H1 (cell line): ENCODE measurements around the gene RUNX1. TPM values are rescaled to one million over a fixed set of nuclear protein-coding genes. Genes with fewer than 3 reads are reported as not detected.

Experiments used
- CTCF ChIA-PET: fragments of 300-600 bp; sonication (Branson Sonifier 250); formaldehyde crosslinking; loops from one replicate; lab custom pipeline; 2021; ENCODE audit not compliant: partially characterized antibody; lab: Charles Lee
- POLR2A ChIA-PET: fragments of 300-600 bp; sonication (Branson Sonifier 250); formaldehyde crosslinking; loops from one replicate; lab custom pipeline; 2021; ENCODE audit warnings: inconsistent platforms; ENCODE audit not compliant: partially characterized antibody; lab: Charles Lee
- DNase-seq, 2 experiments: peaks; one replicate each; pipeline versions ENCODE4 v3.0.0 to v3.0.0-alpha.2; 2010 to 2022; ENCODE audit warnings: low spot score in 2 of 2, low read depth in 1 of 2, mixed read lengths in 1 of 2
- FAIRE-seq: peaks from 2 replicates; lab custom pipeline; 2011; peaks lifted over from hg19 to GRCh38; lab: Jason Lieb, UNC
- H2AFZ ChIP-seq: 2 replicates; pipeline ENCODE4 v1.8.1; 2012; ENCODE audit warnings: low read length, inconsistent platforms
- H2AK5ac ChIP-seq: 2 replicates; pipeline ENCODE4 v1.6.1; 2013; ENCODE audit warnings: low read depth, low read length
- H2BK120ac ChIP-seq: replicated peaks from 2 replicates; pipeline ENCODE3; 2013; ENCODE audit warnings: low read depth, low read length, inconsistent platforms
- H2BK12ac ChIP-seq: 2 replicates; pipeline ENCODE4 v1.6.1; 2013; ENCODE audit warnings: low read depth, low read length
- H2BK15ac ChIP-seq: 2 replicates; pipeline ENCODE4 v1.6.1; 2013; ENCODE audit warnings: low read length
- H2BK20ac ChIP-seq: 2 replicates; pipeline ENCODE4 v1.6.1; 2013; ENCODE audit warnings: low read length
- H2BK5ac ChIP-seq: 2 replicates; pipeline ENCODE4 v1.6.1; 2013; ENCODE audit warnings: low read depth, low read length
- H3K14ac ChIP-seq: 2 replicates; pipeline ENCODE4 v1.6.1; 2013; ENCODE audit warnings: inconsistent platforms; ENCODE audit not compliant: insufficient read length
- H3K18ac ChIP-seq: 2 replicates; pipeline ENCODE4 v1.6.1; 2013; ENCODE audit warnings: low read length; ENCODE audit errors: extremely low read depth
- H3K23ac ChIP-seq: 2 replicates; pipeline ENCODE4 v1.6.1; 2013; ENCODE audit warnings: inconsistent platforms; ENCODE audit not compliant: insufficient read length
- H3K23me2 ChIP-seq: 2 replicates; pipeline ENCODE4 v1.6.1; 2013; ENCODE audit warnings: low read depth, low read length
- H3K27ac ChIP-seq: 2 replicates; pipeline ENCODE4 v1.6.1; 2011; ENCODE audit warnings: low read depth, low read length, inconsistent platforms
- H3K27me3 ChIP-seq, 4 experiments: replicated peaks in 1 of 4; 1 replicate in 1 of 4; 2 replicates in 3 of 4; pipeline versions ENCODE4 v1.6.1 to v1.8.1; 2011 to 2013; ENCODE audit warnings: low read length in 3 of 4, mild to moderate bottlenecking in 3 of 4, inconsistent platforms in 2 of 4, mixed read lengths in 2 of 4, moderate library complexity in 1 of 4; ENCODE audit not compliant: control insufficient read depth in 3 of 4, insufficient read depth in 3 of 4; ENCODE audit errors: extremely low read depth in 1 of 4
- H3K36me3 ChIP-seq, 4 experiments: 2 replicates each; pipeline versions ENCODE4 v1.6.1 to v1.8.1; 2011 to 2013; ENCODE audit warnings: mild to moderate bottlenecking in 4 of 4, low read length in 3 of 4, moderate library complexity in 2 of 4, control low read depth in 1 of 4, inconsistent platforms in 1 of 4; ENCODE audit not compliant: insufficient read depth in 4 of 4, control insufficient read depth in 2 of 4
- H3K4ac ChIP-seq: replicated peaks from 2 replicates; pipeline ENCODE3; 2013; ENCODE audit warnings: low read length, low read depth, mixed read lengths, inconsistent platforms; ENCODE audit not compliant: insufficient read length
- H3K4me1 ChIP-seq, 4 experiments: replicated peaks in 1 of 4; 1 replicate in 1 of 4; 2 replicates in 3 of 4; pipeline versions ENCODE4 v1.6.1 to v1.8.1; 2011 to 2013; ENCODE audit warnings: low read length in 3 of 4, inconsistent platforms in 2 of 4, mixed read lengths in 1 of 4; ENCODE audit not compliant: insufficient read depth in 4 of 4, control insufficient read depth in 3 of 4
- H3K4me2 ChIP-seq, 2 experiments: 2 replicates each; pipeline versions ENCODE4 v1.6.1 to v1.8.1; 2011 to 2013; ENCODE audit warnings: low read depth in 2 of 2, low read length in 2 of 2, control low read depth in 1 of 2, inconsistent platforms in 1 of 2, mild to moderate bottlenecking in 1 of 2; ENCODE audit not compliant: insufficient read depth in 1 of 2
- H3K4me3 ChIP-seq, 4 experiments: fragments of 200-600, 300-600 bp in 1 of 4; sonication (generic), shearing (Covaris generic), sonication (Bioruptor Twin) in 1 of 4; 2 replicates each; pipeline versions ENCODE4 v1.5.1 to v1.8.1; 2011 to 2016; ENCODE audit warnings: low read length in 4 of 4, low read depth in 3 of 4, control low read depth in 2 of 4, inconsistent platforms in 2 of 4, mild to moderate bottlenecking in 2 of 4, mixed read lengths in 1 of 4, moderate library complexity in 1 of 4; ENCODE audit not compliant: insufficient read depth in 2 of 4; ENCODE audit errors: extremely low read depth in 1 of 4
- H3K56ac ChIP-seq: replicated peaks from 2 replicates; pipeline ENCODE3; 2013; ENCODE audit warnings: low read depth, mild to moderate bottlenecking, mixed read lengths, low read length, inconsistent platforms; ENCODE audit not compliant: insufficient read length
- H3K79me1 ChIP-seq: 2 replicates; pipeline ENCODE4 v1.6.1; 2013; ENCODE audit warnings: low read depth, low read length, control low read depth
- H3K79me2 ChIP-seq, 2 experiments: 2 replicates each; pipeline versions ENCODE4 v1.6.1 to v1.8.1; 2012 to 2013; ENCODE audit warnings: low read length in 2 of 2, mild to moderate bottlenecking in 2 of 2, inconsistent platforms in 1 of 2; ENCODE audit not compliant: insufficient read depth in 2 of 2, control insufficient read depth in 1 of 2
- H3K9ac ChIP-seq, 4 experiments: replicated peaks in 1 of 4; 1 replicate in 1 of 4; 2 replicates in 3 of 4; pipeline versions ENCODE4 v1.6.1 to v1.8.1; 2011 to 2013; ENCODE audit warnings: low read depth in 3 of 4, low read length in 3 of 4, control low read depth in 2 of 4, mild to moderate bottlenecking in 2 of 4, moderate library complexity in 2 of 4, inconsistent platforms in 1 of 4; ENCODE audit errors: extremely low read depth in 1 of 4
- H3K9me3 ChIP-seq, 2 experiments: 2 replicates each; pipeline versions ENCODE4 v1.6.1 to v1.8.1; 2012 to 2013; ENCODE audit warnings: mild to moderate bottlenecking in 2 of 2, moderate library complexity in 2 of 2, control low read depth in 1 of 2, inconsistent platforms in 1 of 2, low read depth in 1 of 2, low read length in 1 of 2, mixed read lengths in 1 of 2; ENCODE audit not compliant: insufficient read depth in 2 of 2
- H4K20me1 ChIP-seq, 2 experiments: replicated peaks in 1 of 2; 2 replicates each; pipeline versions ENCODE3 to v1.8.1; 2011 to 2013; ENCODE audit warnings: inconsistent platforms in 2 of 2, low read length in 2 of 2, mild to moderate bottlenecking in 1 of 2; ENCODE audit not compliant: insufficient read depth in 2 of 2, control insufficient read depth in 1 of 2
- H4K5ac ChIP-seq: 2 replicates; pipeline ENCODE4 v1.6.1; 2013; ENCODE audit warnings: low read length, low read depth, mixed read lengths, inconsistent platforms; ENCODE audit not compliant: insufficient read length
- H4K8ac ChIP-seq: 2 replicates; pipeline ENCODE4 v1.8.0; 2013; ENCODE audit warnings: mild to moderate bottlenecking, moderate library complexity, low read length, inconsistent platforms; ENCODE audit not compliant: insufficient read depth; ENCODE audit errors: extremely low read depth
- H4K91ac ChIP-seq: replicated peaks from 2 replicates; pipeline ENCODE3; 2013; ENCODE audit warnings: low read length, mixed read lengths, inconsistent platforms; ENCODE audit not compliant: insufficient read length
- CREB1 ChIP-seq: IDR thresholded peaks from 2 replicates; pipeline ENCODE4 v1.6.1; 2012; ENCODE audit warnings: inconsistent platforms
- E2F6 ChIP-seq: IDR thresholded peaks from 2 replicates; pipeline ENCODE4 v1.6.1; 2012; ENCODE audit warnings: inconsistent platforms
- HDAC6 ChIP-seq: IDR thresholded peaks from one replicate; pipeline ENCODE4 v1.7.1; 2012; ENCODE audit warnings: low read depth, mild to moderate bottlenecking, inconsistent platforms, low read length, moderate library complexity
- JUND ChIP-seq: IDR thresholded peaks from 2 replicates; pipeline ENCODE4 v1.6.1; 2011; ENCODE audit warnings: mild to moderate bottlenecking, improper control_type of control experiment, low read length
- KDM5A ChIP-seq: fragments of 200-600 bp; IDR thresholded peaks from 2 replicates; pipeline ENCODE4 v1.7.1; 2012; ENCODE audit warnings: mild to moderate bottlenecking, low read length, inconsistent platforms, mixed read lengths
- POLR2A ChIP-seq, 2 experiments: IDR thresholded peaks; 1 replicate in 1 of 2; 2 replicates in 1 of 2; pipeline ENCODE4 v1.6.1; 2011; ENCODE audit warnings: low read depth in 2 of 2, low read length in 2 of 2, mild to moderate bottlenecking in 2 of 2; ENCODE audit errors: control extremely low read depth in 1 of 2
- SIRT6 ChIP-seq: IDR thresholded peaks from one replicate; pipeline ENCODE4 v1.7.1; 2012; ENCODE audit warnings: low read length, inconsistent platforms
- SP2 ChIP-seq: IDR thresholded peaks from 2 replicates; pipeline ENCODE4 v1.6.1; 2012; ENCODE audit warnings: mild to moderate bottlenecking, low read length, inconsistent platforms
- SUZ12 ChIP-seq: fragments of 200-600 bp; sonication (generic); IDR thresholded peaks from 2 replicates; pipeline ENCODE4 v1.6.1; 2012; ENCODE audit warnings: mild to moderate bottlenecking, inconsistent platforms, low read length, moderate library complexity, mixed read lengths
- TEAD4 ChIP-seq: IDR thresholded peaks from 2 replicates; pipeline ENCODE4 v1.6.1; 2012; ENCODE audit warnings: low read depth, low read length, inconsistent platforms, mixed read lengths
- polyA plus RNA-seq, 7 experiments: library from polyadenylated mRNA; depleted of rRNA in 3 of 7; stranded (reverse) in 5 of 7; unstranded in 2 of 7; fragments of >200 nt in 5 of 7; fragments of 200-250 nt in 2 of 7; gene quantifications; 1 replicate in 5 of 7; 2 replicates in 1 of 7; 4 replicates in 1 of 7; pipeline versions ENCODE4 v1.2.1 to v1.2.3, GENCODE V29; 2011 to 2013; ENCODE audit warnings: missing spikeins in 2 of 7, mixed read lengths in 2 of 7
- total RNA-seq: library from RNA; stranded (reverse); fragmentation: NEBNext Ultra II Directional; extraction: Animal tissue kit (Norgen Biotek cat#: 25700); gene quantifications from 2 replicates; pipeline ENCODE4 v1.2.1, GENCODE V29; 2021

The RUNX1 gene
- total and polyA plus RNA-seq, 2 of the 8 experiments (the other 6 are each of a cell fraction or from before 2014, with no cell fraction given), result 0.20 to 0.60 TPM

DNA sequence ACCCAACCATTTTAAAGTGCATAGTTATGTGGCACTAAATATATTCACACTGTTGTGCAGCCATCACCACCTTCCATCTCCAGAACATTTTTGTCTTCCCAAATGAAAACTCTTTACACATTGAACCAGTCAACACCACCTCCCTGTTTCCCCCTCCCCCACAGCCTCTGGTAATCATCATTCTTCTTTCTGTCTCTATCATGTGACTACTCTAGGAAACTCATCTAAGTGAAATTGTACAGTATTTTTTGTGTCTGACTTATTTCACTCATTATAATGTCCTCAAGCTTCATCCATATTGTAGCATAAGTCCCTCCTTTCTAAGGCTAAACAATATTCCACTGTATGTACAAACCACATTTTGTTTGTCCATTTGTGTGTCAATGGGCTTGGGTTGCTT is 128.0 kb downstream of the RUNX1 start:
- POLR2A ChIA-PET, result no interaction called here

More for the DNA sequence above, 128.0 kb downstream of the RUNX1 start:
- H4K91ac ChIP-seq, result no peak overlapping the region
- H3K23me2 ChIP-seq, result no peaks in the 10 kb centered on the region; the same call in 1 of the 2 replicates
- no peak overlapping the region for H3K27ac ChIP-seq
- H4K5ac ChIP-seq, result no peak overlapping the region
- H3K27me3 ChIP-seq, result no peaks in the 10 kb centered on the region
- no peak overlapping the region for H2BK120ac ChIP-seq
- TF ChIP-seq E2F6, result no peak
- TF ChIP-seq TEAD4, result no peak
- no peak for TF ChIP-seq SUZ12
- TF ChIP-seq SP2, result no peak
- TF ChIP-seq POLR2A (IDR thresholded peaks at IDR 0.05; ENCODE audit: control extremely low read depth in 1 of 2, low read depth in 2 of 2, low read length in 2 of 2), result no peak
- no peak for TF ChIP-seq JUND
- TF ChIP-seq SIRT6, result no peak
- no peak for TF ChIP-seq KDM5A
- no peak for TF ChIP-seq HDAC6
- no peak for TF ChIP-seq CREB1
- FAIRE-seq (no peak), DNase-seq (no peak)
- no peak overlapping the region for H3K56ac ChIP-seq
- no peak overlapping the region for H4K8ac ChIP-seq
- H3K18ac ChIP-seq, result no peak overlapping the region
- CTCF ChIA-PET, result interaction anchor here (0.6 kb wide), 1 partner anchor 32 kb away, joined by 3 read pairs; no protein-coding TSS in a partner anchor
- no peak overlapping the region for H3K4ac ChIP-seq
- no peak overlapping the region for H3K4me3 ChIP-seq
- no peak overlapping the region for H2BK5ac ChIP-seq
- no peak overlapping the region for H3K23ac ChIP-seq
- no peak overlapping the region for H2BK12ac ChIP-seq
- no peak overlapping the region for H2BK20ac ChIP-seq
- H2BK15ac ChIP-seq, result no peak overlapping the region
- no peaks in the 10 kb centered on the region for H3K36me3 ChIP-seq
- H3K9ac ChIP-seq, result no peak overlapping the region
- H3K4me2 ChIP-seq, result no peak overlapping the region
- H3K4me1 ChIP-seq, result no peaks in the 10 kb centered on the region
- H2AFZ ChIP-seq, result no peak overlapping the region
- peaks cover 0 to 2% of the 10 kb centered on the region in 2 experiments for H4K20me1 ChIP-seq
- no peak overlapping the region for H2AK5ac ChIP-seq
- H3K14ac ChIP-seq, result no peak overlapping the region
- H3K79me1 ChIP-seq, result no peaks in the 10 kb centered on the region
- no peaks in the 10 kb centered on the region for H3K9me3 ChIP-seq
- no peaks in the 10 kb centered on the region for H3K79me2 ChIP-seq
